ENCODE results near the gene YPEL3. TPM values are rescaled to one million over a fixed set of nuclear protein-coding genes. Genes with fewer than 3 reads are reported as not detected.

The YPEL3 gene
- total and polyA plus RNA-seq, 2 of the 8 experiments (the other 6 are each of a cell fraction or from before 2014, with no cell fraction given) = 40.3 to 53.3 TPM

DNA sequence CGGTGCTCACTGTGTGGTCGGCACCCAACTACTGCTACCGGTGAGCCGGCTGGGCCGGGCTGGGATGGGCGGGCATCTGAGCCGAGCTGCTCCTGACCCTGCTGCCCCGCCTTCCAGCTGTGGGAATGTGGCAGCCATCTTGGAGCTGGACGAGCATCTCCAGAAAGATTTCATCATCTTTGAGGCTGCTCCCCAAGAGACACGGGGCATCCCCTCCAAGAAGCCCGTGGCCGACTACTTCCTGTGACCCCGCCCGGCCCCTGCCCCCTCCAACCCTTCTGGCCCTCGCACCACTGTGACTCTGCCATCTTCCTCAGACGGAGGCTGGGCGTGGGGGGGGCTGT lies 11.2 kb downstream of the YPEL3 start:
- no peak overlapping the region for H3K4ac ChIP-seq (replicated peaks; ENCODE audit: insufficient read length, low read depth, low read length)
- no peaks in the 10 kb centered on the region for H3K4me1 ChIP-seq (replicated peaks in 1 of 4; ENCODE audit: control insufficient read depth in 3 of 4, insufficient read depth in 4 of 4, low read length in 3 of 4)
- no peak overlapping the region for H2BK12ac ChIP-seq (ENCODE audit: low read depth, low read length)
- H3K14ac ChIP-seq (ENCODE audit: insufficient read length) = no peak overlapping the region
- 88% methylated on average over 5 of the region's 17 CpGs; no CpG with 5 or more reads in 1 of the 2 experiments for WGBS, 2 experiments (ENCODE audit: extremely low coverage in 1 of 2, insufficient coverage in 1 of 2, insufficient read length in 1 of 2, insufficient replicate concordance in 2 of 2, low coverage in 1 of 2, low lambda C conversion rate in 2 of 2, missing lambda C conversion rate in 1 of 2)
- no peaks in the 10 kb centered on the region for H3K9me3 ChIP-seq (ENCODE audit: insufficient read depth in 2 of 2, low read depth in 1 of 2, low read length in 1 of 2)
- H3K36me3 ChIP-seq (ENCODE audit: control insufficient read depth in 2 of 4, insufficient read depth in 4 of 4, low read length in 3 of 4) = peaks cover 21 to 55% (median 34%) of the 10 kb centered on the region in 4 experiments
- H3K23ac ChIP-seq (ENCODE audit: insufficient read length) = no peak overlapping the region
- no peak overlapping the region for H3K27ac ChIP-seq (ENCODE audit: low read depth, low read length)
- H2BK5ac ChIP-seq (ENCODE audit: low read depth, low read length) = no peak overlapping the region
- DNase-seq (ENCODE audit: low read depth in 1 of 2, low spot score in 2 of 2) (no peak), FAIRE-seq (no peak)
- H3K4me3 ChIP-seq (ENCODE audit: extremely low read depth in 1 of 4, insufficient read depth in 2 of 4, low read depth in 3 of 4, low read length in 4 of 4) = no peak overlapping the region
- no peak overlapping the region for H3K18ac ChIP-seq (ENCODE audit: extremely low read depth, low read length)
- H2BK20ac ChIP-seq (ENCODE audit: low read length) = no peak overlapping the region
- H3K56ac ChIP-seq (replicated peaks; ENCODE audit: insufficient read length, low read depth, low read length) = no peak overlapping the region
- H4K91ac ChIP-seq (replicated peaks; ENCODE audit: insufficient read length, low read length) = no peak overlapping the region
- no peak overlapping the region for H3K4me2 ChIP-seq (ENCODE audit: insufficient read depth in 1 of 2, low read depth in 2 of 2, low read length in 2 of 2)
- H2BK15ac ChIP-seq (ENCODE audit: low read length) = no peak overlapping the region
- no peaks in the 10 kb centered on the region for H3K23me2 ChIP-seq (ENCODE audit: low read depth, low read length)
- H4K8ac ChIP-seq (ENCODE audit: extremely low read depth, insufficient read depth, low read length) = no peak overlapping the region
- no peak overlapping the region for H2BK120ac ChIP-seq (replicated peaks; ENCODE audit: low read depth, low read length)
- no peak overlapping the region for H4K5ac ChIP-seq (ENCODE audit: insufficient read length, low read depth, low read length)
- no peaks in the 10 kb centered on the region; the same call in 1 of the 2 replicates for H3K79me1 ChIP-seq (ENCODE audit: low read depth, low read length)
- CTCF ChIA-PET (ENCODE audit: partially characterized antibody) = interaction anchor here (0.6 to 2.2 kb wide), 3 partner anchors 28 to 219 kb away, joined by 3 to 7 read pairs (median 5); no protein-coding TSS in a partner anchor
- peaks cover 0 to 4% of the 10 kb centered on the region in 2 experiments; a peak in 1 of 4 replicates for H3K79me2 ChIP-seq (ENCODE audit: control insufficient read depth in 1 of 2, insufficient read depth in 2 of 2, low read length in 2 of 2)
- H3K27me3 ChIP-seq (replicated peaks in 1 of 4; ENCODE audit: control insufficient read depth in 3 of 4, extremely low read depth in 1 of 4, insufficient read depth in 3 of 4, low read length in 3 of 4) = no peaks in the 10 kb centered on the region; a peak in 1 of 7 replicates
- H3K9ac ChIP-seq (replicated peaks in 1 of 4; ENCODE audit: extremely low read depth in 1 of 4, low read depth in 3 of 4, low read length in 3 of 4) = no peak overlapping the region
- TF ChIP-seq POU5F1 (IDR thresholded peaks at IDR 0.05; ENCODE audit: low read depth, low read length) = no peak
- peak; percentile 61 for TF ChIP-seq YY1 (IDR thresholded peaks at IDR 0.05; ENCODE audit: low read depth, low read length)
- peaks cover 7 to 17% of the 10 kb centered on the region in 2 experiments for H4K20me1 ChIP-seq (replicated peaks in 1 of 2; ENCODE audit: control insufficient read depth in 1 of 2, insufficient read depth in 2 of 2, low read length in 2 of 2)
- POLR2A ChIA-PET (ENCODE audit: partially characterized antibody) = interaction anchor here (1.1 to 14.0 kb wide), 3 partner anchors 9 to 12 kb away, joined by 4 to 353 read pairs (median 6); partner anchors contain the start of genes ALDOA and PPP4C
- no peak overlapping the region for H2AFZ ChIP-seq (ENCODE audit: low read length)
- no peak overlapping the region for H2AK5ac ChIP-seq (ENCODE audit: low read depth, low read length)
